8988T (cell line): ENCODE measurements around the gene ELL2.

Source experiments
- DNase-seq: peaks from one replicate; pipeline ENCODE4 v3.0.0; 2011

Gene ELL2

DNA sequence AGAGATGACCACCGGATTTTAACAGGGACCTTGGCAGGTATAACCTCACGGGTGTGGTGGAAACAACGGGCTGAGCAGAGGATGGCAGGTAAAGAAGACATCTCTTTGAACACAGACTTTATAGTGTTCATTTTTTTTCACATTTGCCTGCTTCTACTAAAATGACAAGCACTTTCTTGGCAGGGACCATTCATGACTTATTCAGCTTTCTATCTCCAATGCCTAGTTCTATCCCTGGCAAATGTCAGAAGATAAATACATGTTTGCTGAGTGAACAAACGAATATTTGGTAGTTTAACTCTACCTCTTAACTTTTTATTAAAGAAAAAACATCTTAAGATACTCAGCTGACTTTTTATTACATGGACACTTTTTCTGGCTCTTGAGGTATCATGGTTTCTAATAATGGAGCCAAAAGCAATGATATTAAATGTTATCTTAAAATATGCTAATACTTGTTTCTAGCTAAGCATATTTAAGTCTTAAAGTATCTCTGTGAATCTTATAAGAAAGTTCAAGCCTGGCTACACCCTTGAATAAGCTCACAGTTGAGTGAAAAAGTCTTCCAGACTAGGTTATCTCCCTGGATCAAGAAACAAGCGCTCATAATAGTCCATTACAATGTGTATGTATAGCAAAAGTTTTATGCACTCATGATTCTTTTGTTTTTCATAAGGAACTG, 8.5 kb downstream of the ELL2 start:
- no peak for DNase-seq

DNA sequence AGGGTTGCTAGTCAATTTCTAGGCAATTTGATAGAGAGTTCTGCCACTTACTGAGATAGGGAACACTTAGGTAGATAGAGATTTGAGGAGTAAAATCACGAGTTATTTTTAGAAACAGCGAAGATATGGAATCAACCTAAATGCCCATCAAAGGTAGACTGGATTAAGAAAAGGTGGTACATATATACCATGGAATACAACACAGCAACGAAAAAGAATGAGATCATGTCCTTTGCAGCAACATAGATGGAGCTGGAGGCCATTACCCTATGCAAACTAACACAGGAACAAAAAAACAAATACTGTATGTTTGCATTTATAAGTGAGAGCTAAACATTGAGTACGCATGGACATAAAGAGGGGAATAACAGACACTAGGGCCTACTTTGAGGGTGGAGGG, 9.7 kb downstream of the ELL2 start:
- no peak for DNase-seq

DNA sequence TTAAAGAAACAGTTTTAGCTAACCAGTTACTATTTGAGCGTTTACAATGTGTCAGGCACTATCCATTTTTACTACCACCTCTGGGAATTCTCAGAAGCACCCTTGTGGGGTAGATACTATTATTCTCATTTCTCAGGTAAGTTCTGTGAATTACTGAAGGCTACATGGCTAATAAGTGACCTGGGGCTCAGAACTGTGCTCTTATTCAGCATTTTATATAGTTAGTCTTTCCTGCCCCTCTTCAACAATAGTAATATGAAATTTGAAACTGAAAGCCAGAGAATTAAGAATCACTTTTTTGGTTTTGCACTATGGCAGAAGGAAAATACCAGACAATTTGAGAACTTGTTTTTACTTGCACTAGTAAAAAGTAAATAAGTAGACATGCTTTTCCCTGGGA, 11.8 kb downstream of the ELL2 start:
- no peak for DNase-seq

DNA sequence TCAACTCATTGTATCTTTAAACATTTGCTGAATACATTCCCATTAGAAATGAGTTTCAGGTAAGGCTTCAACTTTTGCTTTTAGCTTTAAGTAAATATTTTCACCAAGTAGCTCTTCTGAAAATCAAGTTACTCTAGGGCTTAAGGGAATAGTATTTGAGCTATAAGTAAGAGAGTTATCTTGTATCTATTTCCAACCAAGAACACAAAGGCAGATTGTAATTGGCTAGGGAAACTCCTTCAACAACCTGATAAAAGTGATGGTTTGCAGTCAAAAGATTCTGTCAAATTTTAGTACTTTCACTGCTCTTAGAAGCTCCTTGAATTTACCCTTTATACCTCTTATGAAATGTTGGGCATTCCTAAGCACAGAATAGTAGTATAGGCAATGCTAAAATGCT, 13.0 kb downstream of the ELL2 start:
- no peak for DNase-seq

DNA sequence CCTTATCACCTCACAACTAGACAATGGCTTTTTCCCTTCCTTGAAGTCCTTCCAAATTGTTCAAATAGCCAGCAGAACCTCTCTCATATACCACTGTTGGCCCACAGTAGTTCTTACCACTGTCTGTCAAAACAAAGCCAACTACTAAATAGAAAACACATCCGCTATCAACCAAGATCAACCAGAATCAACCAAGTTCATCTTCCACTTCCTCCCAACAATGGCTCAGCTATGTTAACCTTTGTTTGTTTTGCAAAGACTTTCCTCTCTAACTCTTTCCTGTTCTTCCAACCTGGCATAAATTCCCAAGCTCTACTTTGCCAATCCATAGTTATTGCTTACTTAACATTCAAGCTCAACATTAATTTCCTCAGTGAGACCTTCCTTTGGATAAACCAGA, 15.2 kb downstream of the ELL2 start:
- DNase-seq, result no peak

DNA sequence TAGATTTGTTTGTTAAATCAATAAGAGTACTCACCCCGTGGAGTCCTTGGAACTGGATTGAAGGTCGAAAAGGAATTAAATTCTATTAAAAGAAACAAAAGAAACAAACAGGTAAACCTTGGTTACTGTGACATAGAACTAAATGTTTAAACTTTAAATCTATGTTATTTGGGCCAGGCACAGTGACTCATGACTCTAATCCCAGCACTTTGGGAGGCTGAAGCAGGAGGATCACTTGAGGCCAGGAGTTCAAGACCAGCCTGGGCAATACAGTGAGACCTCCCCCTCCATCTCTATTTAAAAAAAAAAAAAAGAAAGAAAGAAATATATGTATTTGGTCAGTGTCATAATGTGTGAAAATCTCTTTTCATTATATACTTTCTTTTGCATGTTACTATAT, 18.7 kb downstream of the ELL2 start:
- no peak for DNase-seq

DNA sequence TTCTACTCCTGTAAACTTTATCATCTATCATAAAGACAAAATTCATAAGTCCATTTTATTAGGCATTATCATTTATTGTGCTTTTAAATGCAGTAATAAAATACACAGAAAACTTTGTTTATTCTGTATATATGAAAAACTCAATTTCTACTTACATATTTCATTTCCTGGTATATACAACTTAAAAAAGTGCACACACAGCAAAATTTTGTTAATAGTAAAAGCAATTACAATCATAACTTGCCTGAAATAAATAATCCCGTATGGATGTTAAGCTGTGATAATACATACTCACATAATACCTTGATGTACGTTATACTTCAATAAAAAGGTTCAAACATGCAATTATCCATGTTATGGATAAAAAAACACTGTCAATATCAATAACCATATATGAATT, 19.2 kb downstream of the ELL2 start:
- no peak for DNase-seq

DNA sequence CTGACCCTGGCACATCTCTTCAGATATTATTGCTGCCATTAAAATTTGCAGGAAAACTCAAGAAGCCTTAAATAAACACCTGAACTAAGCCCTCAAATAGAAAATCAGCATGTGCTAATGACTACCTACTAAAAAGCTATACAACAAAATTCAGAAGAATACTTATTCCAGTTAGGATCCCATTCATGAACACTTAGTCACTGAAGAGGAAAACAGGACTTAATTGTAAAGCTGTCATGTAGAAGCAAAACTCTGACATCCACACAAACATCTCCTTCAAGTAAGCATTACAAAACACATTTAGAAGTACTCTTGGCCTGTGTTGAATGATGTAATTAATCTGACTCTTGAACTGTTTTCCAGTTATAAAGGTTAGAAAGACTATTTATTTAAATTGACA, 19.9 kb downstream of the ELL2 start:
- DNase-seq, result no peak

DNA sequence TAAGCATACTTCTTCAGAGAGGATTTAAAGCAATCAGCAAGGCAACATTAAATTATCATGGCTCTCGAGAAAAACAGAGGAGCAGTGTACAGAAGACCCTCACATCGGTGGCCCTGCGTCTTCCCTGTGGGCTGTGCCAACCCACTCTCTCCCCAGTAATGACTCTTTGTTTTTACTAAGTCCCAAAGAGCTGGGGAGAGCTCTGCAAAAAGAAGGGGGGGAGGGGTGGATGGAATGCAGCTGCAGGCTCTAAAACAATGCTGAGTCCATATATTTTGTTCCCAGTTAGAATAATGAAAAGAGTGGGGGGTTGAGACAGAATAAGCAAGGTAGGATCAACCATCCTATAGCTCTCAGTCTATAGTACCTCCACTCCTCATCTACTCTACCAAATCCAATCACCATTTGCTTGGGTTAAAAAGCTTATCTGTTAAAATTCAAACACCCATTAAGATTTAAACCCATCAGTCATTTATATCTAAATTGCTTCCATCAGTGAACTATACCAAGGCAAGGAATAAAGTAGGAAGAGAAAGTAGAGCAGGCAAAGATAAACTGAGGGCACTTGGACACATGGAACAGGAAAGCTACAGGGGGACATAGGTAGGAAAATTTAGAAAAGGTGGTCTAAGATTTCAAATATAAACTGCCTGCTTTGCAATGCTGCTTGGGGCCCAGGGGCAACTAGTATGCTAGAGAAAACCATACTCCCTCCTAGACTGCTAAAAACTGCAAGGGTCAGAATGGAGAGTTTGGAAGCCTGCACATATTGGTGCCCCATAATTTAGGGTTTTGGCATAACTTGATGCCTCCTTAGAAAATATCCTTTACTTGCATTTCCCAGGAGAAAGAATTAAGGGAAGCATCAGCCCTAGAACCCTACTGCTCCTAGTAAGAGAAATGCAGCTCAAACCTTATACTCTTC, 20.6 kb downstream of the ELL2 start:
- no peak for DNase-seq

DNA sequence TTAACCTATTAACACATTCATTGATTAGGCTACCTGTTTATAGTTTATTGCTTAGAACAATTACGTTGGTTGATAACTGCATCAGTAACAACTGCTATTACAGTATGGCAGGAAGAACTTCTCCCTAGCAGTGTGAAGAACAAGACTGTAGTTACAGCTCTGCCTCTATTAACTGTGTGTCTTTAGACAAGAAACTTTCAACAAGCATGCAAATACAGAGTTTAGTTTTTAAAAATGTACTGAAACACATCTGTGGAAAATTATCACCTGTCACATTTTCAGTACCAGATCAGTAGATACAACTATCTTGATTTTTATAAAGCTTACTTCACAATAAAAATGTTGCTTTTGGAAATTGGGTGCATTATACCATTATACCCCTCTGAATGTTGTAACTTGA, 22.2 kb downstream of the ELL2 start:
- DNase-seq, result no peak

DNA sequence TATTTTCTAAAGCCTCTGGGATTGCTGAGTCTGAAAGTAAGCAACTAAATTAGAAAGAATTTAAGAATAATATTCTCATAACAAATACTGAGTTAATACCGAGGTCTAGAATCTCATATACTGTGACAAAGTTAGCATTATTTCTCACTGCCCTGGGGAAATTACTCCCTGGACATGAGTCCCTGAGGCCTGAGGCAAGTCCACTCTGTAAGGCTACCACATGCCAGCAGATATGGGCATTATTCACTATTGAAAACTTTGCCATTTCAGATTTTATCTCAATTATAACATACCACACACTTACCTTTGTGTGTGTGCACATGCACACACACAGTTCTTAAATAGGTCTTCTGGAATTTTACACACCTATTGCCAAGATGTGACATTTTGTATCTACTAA, 22.9 kb downstream of the ELL2 start:
- DNase-seq, result no peak

DNA sequence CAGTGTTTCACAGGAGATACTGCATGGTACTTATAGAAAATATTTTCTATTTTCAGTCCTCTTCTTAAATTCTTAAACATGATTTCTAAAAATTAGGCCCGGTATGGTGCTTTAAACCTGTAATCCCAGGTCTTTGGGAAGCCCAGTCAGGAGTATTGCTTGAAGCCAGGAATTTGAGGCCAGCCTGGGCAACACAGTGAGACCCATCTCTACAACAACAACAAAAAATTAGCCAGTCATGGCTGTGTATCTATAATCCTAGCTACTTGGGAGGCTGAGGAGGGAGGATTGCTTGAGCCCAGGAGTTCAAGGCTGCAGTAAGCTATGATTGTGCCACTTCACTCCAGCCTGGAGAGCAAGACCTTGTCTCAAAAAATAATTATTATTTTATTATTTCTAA, 23.3 kb downstream of the ELL2 start:
- no peak for DNase-seq

DNA sequence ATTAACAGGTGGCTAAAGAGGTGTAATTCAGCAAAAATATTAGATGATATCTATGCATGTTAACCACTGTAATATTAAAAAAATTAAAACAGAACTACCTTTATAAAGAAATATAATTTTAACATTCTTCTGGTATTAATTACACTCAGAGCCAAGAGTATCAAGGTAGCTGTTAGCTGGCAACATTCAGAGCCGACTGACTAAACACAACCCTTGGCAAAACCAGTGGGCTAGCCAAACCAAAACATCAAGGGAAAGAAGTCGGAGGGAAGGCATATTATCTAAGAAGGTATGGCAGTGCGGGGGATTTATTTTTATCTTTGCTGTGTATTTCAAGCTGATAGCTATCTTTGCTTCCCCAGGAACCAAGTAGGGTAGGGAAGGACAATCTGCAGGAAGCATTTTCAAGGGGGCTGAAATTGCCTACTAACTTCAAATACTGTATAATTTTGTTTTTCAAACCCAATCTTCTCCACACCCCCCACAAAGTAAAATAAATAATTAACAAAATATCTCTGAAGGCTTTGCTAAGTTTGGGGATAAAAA, 24.0 kb downstream of the ELL2 start:
- no peak for DNase-seq

DNA sequence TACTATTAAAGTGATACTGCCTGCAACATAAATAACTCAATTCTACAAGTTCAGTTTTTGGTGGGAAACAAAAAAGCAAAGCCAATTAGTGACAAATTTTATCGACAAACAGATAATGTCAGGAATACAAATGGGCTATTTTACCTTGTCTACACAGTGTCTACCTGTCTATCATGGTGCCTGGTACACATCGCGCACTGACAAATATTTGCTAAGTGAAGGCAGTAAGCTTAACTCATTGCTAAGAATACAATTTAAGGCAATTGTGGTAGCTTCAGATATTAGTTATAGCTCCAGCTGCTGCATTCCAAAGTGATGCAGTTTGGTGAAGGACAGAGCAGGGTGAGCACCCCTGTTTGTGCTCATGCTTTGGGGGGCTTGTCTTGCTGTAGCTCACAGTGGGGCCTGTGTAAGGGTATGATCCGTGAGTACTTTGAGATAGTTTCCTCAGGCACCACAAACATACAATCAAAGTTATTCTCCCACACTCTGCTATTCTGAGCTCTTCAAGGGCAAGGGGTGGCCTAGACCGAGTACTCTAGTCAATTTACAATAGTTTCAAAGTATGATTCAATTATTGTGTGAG, 24.7 kb downstream of the ELL2 start:
- DNase-seq, result no peak

DNA sequence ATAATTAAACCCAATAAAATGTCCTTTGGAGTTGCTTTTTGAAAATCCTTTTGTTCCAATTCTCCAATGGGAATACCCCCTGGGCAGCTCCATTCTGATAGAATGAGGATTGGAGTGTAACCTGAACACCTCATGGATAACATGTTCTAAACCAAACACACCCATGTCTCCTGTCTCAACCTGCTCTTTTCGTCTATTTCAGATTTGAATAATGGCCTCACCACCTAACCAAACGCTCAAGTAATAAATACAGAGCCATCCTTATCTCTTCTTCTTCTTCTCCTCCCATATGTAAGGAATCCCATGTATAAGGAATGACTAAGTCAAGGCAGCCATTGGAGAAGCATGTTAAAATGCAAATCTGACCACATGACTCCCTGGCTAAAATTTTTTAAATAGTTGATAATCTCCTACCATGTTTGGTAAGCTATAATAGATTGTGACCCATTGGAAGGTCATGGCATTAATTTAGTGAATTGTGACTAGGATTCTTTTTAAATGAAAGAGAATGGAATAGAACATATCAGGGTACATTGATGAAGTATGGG, 26.0 kb downstream of the ELL2 start:
- no peak for DNase-seq

DNA sequence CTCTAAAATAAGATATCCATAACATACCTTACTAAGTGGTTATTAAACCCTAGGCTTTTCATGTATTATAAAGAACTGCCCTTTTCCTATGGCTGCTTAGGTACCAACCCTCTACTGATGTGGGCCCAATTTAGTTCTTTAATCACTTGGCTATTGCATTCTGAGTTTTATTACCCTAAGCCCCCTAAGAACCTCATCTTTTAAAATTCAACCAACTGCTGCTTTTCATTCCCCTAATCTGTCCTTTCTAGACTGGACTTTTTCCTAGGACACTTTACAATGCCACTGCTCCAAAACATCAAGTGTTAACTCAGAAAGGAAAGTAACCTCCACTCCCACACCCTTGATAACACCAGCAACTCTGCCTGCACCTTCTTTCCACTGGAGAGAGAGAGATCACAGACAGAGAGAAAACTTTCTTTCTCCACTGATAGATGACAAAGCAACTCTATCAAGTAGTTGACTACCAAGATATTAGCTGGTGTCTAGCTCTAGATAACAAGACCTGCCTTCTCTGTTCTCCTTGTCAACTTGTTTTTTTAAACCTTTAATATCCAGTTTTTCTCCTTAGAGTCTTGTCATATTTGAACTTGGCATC, 27.3 kb downstream of the ELL2 start:
- no peak for DNase-seq

DNA sequence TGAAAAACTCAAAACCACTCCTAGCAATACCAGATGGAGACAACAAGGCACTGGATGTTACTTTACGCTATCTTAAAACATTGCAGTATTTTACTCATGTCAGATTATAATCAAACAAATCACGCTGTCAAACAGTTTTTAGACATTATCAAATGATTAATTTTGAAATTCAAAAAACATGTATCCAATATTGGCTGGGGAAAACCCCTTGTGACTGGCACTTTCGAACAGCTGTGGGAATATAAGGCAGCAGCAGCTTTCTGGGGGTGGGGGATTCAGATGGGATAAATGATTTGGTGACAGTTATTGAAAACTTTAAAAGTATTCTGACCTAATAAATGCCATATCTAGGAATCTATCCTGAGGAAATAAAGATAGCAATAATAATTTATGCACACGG, 28.7 kb downstream of the ELL2 start:
- no peak for DNase-seq

DNA sequence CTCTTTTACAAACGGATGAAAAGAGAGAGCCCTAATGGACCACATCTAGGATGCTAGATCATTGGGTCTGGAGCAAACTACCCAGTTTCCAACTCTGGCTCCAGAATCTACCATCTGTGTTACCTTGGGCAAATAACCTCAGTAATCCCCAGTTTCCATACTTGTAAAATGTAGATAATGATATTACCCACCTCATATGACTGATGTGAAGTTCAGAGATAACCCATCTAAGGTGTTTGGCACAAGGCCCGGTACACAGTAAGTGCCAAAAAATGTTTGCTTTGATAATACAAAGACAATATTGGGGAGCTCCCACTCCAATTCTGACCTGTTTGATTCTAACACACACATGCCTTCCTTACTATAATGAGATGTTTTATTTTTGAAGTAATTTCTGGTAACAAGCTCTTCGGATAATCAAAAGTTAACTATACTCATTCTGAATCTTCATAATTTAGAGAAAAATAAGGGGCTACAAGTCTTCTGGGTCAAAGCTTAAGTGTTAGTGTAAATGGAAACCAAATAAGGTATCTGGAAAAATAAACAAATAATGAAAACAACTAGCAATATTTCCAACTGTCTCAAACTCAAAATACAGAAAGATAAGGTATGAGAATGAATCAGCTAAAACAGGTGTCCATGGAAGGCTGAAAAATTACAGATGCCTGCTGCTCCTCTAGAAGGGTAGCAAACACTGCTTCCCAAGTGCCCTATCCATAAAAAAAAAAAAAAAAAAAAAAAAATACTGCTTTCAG, 30.4 kb downstream of the ELL2 start:
- DNase-seq, result no peak

DNA sequence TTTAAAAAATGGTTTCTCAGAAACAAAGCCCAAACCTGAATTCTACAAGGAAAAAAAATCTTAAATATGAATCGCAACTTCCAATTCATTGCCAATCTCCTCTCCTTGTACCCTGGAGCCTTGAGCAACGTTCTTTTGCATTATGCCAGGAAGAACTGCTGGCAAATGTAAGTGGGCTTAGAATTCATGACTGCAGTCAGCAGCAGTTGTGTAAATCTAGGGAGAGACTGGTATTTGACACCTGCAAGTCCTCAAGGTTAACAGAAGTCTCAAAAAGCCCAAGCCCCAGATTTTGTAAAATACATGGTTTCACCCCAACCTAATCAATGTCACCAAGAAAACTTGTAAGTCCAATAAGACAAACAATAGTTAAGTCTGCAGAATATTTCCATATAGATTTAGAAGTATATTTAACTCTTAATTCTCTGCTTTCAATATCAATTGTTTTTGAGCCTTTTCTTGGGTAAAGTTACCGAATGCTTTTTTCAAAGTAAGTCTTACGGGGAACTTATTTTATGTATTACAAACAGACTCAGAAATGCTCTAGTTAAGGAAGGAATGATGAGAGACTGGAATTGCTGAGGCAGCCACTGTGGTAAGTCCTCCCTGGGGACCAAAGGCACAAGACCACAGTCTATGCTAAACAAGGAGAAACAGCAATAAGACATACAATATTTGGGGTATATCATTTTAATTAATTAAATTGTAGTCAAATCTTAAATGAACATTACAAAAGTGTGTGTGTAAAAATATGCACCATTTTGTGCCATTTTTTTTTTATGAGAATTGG, 31.3 kb downstream of the ELL2 start:
- DNase-seq, result no peak

DNA sequence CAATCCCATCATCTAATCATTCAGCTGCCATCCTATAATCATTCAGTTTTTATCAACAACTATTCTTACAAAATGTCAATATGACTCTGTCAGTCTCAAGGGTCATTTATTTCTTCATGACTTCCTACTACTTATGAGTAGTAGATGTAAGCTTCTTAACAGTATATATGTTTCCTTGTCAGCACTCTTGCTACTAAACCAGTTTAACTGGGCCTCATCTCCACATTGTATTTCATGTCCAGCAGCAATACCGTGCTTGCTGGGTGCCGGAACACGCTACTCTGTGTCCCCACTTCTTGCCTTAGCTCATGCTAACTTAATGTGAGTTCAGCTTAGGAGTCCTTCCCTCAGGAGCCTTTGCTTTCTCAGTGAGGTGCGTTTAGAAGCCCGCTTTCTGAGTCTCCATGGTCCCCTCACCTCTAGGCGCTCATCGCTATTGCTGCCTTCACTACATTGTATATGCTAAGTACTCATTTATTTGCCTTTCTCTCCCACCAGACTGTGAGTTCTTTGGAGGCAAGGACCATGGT, 32.9 kb downstream of the ELL2 start:
- no peak for DNase-seq
